Pons (tissue), 1 donor: ENCODE results near the gene KRTAP5-4.
"Not testable (repeated sequence)": the region's sequence is repeated elsewhere in the genome, so short reads cannot be mapped to it uniquely, and the experiment has no call there.

ENCODE experiments used
- DNase-seq: peaks from one replicate; pipeline ENCODE4 v3.0.0-alpha.2; 2016; ENCODE audit warnings: low spot score

Gene KRTAP5-4

GRCh38 chr11:1652771-1653540 lies 31.0 kb upstream of the KRTAP5-4 start:
- peak; percentile 33 for DNase-seq

DNA sequence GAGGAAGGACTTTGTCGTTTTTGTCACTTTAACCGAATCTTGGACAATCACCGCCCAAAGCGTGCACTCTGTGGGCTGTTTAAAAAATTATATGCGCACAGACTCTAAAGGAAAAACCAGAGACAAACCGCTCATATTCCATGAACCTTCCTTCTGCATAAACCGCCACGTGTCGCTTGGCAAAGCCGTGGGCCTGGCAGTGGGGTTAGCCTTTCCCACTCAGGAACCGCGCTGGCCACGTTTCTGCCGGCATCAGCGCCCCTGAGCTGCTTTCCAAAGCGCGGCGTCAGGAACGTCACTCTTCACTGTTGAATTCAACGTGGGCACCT lies 30.5 kb upstream of the KRTAP5-4 start:
- no peak for DNase-seq

DNA sequence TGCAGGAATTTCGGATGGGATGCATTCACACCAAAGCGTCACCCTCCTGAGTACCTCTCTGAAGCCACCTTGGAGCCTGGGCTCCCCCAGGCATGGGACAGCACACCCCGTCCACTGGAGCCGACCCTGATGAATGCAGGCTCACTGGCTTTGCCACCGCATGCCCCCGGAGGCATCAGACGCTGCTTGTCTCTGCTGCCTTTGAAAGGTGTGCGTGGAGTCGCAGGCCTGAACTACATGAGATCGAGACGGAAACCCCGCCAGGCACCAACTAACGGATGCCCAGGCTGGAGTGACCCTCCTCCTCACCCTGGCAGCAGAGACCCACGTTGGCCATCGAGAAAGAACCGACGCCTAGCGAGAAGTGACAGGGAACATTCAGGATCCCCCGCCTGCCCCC lies 30.1 kb upstream of the KRTAP5-4 start:
- no peak for DNase-seq

DNA sequence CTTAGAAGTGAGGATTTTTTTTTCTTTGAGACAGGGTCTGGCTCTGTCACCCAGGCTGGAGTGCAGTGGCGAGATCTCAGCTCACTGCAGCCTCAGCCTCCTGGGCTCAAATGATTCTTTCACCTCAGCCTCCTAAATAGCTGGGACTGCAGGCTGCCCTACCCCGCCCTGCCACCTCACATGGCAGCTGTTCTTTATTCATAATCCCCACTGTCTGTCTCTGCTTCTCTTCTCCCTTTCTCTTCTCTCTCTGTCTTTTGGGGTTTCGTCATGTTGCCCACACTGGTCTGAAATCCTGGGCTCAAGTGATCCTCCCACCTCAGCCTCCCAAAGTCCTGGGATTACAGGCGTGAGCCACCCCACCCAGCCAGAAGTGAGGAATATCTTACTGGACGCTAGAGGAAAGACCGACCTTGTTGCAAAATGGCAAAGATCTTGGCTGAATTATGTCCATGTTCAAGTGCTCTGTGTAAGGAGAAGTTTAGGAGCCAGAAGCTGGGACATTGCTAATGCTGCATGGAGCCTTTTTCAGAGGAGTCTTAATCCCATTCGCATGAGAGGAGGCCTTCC lies 29.6 kb upstream of the KRTAP5-4 start:
- no peak for DNase-seq

DNA sequence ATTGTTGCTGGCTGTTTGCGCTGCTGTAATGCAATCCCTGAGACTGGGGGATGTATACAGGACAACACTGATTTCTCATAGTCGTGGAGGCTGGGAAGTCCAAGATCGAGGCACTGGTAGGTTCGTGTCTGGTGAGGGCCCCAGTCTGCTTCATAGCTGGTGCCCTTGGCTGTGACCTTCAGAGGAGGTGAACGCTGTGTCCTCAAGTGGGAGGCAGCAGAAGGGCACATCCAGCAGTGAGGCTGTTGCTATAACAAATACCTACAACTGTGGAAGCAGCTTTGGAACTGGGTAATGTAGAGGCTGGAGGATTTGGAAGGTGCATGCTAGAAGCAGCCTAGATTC lies 29.0 kb upstream of the KRTAP5-4 start:
- DNase-seq, result no peak

DNA sequence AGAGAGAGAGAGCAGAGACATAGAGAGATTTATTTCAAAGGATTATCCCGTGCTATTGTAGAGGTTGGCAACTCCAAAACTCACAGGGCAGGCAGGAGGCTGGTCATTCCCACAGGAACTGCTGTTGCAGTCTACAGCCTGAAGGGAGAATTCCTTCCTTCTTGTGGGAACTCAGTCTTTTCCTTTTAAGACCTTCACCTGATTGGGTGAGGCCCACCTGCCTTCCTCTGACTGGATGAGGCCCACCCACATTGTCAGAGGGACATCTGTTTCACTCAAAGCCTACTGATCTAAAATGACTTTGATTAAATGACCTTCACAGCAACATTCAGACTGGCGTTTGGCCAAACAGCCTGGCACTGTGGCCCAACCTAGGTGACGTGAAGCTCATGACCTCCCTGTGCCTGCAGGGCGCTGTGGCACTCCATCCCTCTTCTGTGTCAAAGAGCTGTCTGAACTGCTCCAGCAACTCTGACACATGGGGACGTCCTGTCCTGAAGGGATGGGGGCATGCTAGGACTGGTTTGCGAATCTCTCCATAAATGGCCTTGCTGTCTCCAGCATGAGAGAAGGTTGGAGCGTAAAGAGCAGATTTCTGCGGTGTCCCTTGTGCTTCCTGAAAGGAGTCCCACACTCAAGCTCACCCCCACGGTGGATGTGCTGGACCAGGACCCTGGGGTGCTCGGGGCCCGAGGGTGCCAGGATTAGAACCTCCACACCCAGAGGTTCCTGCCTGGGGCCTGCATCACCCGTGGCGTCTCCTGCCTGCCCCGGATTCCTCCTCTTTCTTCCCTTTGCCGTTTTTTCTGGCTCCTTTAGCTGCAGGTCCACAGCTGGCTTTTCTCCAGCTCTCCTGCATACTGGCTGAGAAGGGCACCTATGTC lies 28.3 kb upstream of the KRTAP5-4 start:
- no peak for DNase-seq

- DNase-seq, result no peak
Measured at GRCh38 chr11:1648653-1649420, 26.9 kb upstream of the KRTAP5-4 start.

GRCh38 chr11:1647901-1648652 lies 26.1 kb upstream of the KRTAP5-4 start:
- DNase-seq, result no peak

DNA sequence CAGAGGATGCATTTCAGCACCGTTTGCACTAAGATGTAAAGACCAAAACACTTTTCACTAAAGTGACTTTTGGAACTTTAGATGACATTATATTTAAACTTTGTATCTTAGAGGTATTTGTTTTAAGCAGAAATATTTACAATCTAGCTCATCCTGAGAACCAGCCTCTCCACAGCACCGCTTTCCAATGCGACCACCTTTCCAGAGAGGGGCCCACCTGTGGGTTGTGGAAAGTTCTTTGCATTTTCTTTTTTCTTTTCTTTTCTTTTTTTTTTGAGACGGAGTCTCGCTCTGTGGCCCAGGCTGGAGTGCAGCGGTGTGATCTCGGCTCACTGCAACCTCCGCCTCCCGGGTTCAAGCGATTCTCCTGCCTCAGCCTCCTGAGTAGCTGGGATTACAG lies 24.6 kb upstream of the KRTAP5-4 start:
- not testable (repeated sequence) for DNase-seq

DNA sequence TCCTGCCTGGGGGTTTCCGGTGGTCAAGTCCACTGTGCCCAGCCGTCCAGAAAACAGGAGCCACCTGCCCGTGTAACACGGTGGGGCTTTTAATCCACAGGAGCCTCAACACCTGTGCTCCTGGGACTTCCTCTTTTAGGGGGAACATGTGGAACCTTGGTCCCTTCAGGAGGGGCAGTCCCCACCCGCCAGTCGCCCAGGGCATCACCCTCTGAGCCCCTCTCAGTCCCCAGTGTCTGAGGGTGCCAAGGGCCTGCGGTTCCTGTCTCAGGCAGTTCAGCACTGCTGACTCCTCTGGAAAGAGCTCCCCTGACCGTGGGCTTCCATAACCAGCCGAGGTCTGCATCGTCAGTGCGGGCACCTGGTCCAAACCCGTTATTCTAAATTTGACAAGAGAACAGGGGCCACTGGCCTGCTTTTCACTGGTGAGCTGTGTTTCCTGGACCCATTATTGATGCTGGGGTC lies 23.5 kb upstream of the KRTAP5-4 start:
- no peak for DNase-seq

DNA sequence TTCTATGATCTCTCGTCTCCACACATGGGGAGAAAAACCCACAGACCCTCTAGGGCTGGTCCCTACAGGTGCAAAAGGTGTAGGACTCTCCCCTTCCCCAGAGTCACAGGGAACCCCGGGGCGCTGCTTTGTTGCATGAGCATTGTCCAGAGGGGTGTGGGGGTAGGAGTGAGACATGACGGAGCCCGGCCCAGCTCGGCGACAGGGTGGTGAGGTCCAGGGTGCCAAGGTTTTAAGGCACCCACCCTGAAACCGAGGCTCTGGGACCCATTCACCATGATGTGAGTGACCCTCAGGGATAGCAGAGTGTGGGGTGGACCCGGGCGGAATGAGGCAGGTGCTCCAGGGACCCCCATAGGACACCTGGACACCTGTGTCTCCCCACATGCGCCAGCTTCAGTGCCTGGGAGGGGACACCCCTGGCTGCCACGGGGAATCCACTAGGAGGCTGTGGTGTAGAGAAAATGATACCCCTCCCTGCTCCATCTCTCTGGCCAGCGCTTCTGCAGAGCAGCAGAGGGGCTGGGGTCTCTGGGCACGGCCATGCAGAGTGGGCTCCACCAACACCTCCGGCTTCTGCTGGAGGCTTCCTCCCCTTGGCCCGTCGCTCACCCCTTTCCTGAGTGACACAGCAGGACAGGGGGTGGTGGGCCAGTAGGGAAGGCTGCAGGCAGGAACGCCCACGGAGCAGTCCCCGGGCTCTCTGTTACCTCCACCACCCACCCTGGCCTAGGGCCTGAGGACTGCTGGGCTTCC lies 22.8 kb upstream of the KRTAP5-4 start:
- DNase-seq, result no peak

DNA sequence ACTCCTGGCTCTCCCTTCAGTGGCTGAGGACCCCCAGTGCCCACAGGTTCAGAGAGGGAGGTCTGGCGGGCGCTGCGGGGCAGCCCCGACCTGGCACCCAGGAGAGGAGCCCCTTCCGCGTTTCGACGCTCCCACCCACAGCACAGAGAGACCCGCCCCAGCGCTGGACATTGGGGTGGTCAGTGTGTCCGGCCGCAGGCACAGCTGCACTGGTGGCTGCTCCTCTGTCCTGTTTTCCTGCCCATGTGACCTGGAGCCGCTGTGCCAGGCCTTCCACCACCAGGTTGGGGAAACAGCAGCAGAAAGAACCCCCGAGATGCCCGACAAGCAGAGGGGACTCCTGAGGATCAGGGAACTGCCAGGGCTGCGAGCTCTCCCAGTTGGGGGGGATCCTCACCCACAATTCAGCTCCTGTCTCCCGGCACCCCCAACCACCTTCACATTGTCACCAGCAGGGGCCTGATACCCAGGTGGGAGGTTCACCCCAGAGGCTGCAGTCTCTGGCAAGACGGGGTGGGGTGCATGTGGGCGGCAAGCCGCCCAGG lies 21.3 kb upstream of the KRTAP5-4 start:
- DNase-seq, result no peak

GRCh38 chr11:1642288-1643145 lies 20.6 kb upstream of the KRTAP5-4 start:
- no peak for DNase-seq

DNA sequence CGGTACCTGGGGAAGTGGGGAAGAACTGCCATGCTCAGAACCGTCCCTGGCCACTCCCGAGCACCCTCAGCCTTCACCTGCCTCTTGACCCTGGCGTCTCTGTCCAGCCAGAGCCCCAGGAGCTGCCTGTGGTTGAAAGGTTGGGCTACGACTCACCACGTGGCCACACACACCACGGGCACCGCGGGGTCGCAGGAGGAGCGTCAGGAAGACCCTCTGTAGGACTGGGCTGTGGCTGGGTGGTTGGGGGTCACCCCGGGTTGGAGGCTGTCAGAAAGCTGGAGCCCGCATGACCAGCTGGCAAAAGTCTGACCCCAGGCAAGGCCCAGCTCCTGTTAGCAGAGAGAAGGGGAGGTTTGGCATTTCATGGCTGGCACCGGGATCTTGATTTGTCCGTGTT lies 19.2 kb upstream of the KRTAP5-4 start:
- no peak for DNase-seq

DNA sequence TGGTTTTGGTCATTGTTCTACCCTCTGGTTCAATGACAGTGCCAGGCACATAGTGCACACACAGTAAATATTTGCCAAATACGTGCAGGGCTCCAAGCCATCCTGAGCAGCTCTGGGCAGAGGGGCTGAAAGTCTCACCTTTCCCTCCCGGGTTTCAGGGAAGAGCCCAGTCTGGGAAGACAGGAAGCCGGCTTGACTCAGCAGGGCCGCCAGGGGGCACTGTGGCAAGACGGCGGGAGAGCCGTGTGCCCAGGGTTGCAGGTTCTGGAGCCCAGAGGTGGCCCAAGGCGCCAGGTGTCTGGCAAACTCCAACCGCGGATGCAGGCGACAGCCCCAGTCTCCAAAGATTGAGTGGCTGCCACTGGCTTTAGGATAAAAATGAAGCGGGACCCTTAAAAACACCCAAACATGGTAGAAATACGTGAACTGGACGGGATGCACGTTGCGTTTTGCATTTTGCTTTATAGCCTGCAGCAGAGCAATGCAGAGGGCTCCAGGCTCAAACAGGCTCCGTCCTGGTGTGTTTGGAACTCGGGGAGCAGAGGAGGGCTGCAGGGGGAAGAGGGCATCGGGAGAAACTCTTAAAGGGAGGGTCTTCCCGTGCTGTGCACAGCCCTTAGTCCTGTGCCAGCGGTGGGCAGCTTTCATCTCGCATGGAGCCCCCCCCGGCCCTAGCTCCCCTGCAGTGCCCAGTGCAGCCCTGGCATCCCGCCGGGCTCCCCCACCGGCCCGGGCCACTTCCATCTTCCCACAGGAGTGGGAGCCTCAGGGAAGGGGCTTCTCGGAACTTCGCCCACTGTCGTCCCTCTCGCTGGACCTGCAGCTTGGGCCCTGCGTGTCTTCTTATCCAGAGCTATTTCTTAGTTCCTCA lies 18.4 kb upstream of the KRTAP5-4 start:
- DNase-seq, result no peak

DNA sequence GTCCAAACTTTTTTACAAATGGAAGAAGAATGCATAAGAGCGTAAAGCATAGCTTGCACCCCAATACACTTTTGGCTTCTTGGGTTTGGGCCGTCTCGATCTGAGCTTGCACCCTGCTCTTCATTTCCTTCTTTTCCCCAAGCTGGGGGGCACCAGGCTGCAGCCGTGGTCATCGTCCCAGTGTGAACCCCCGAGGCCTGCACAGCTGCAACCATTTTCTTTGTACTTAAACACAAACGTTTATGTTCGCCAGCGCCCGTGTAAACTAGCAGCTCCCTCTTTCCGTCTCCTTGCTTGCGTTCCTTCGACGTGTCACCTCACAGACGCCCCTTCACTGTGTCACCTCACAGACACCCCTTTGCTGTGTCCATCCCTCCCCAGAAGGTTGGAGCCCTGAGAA lies 17.7 kb upstream of the KRTAP5-4 start:
- no peak for DNase-seq

DNA sequence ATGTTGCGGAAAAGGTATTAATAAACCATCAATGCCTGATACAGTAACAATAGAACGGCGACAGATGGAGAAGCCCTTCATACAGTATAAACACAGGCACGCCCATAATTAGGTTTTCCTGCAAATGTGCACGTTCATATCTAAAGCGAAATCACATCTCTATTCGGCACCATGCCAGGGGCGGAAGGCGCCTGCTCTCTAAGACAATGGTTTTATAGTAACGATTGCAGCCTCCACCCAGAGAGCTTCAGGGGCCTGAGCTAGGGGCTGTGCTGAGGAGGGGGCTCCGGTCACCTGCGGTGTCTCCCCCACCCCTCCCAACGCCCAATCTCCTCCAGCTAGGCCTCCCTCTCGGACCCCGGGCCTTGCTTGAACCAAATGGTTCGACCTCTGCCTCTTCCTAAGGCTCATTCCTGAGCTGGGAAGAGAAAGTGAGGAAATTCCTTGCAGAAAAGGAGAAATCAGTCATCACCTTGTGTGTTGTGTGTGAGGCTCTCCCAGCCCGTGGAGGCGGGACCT lies 17.2 kb upstream of the KRTAP5-4 start:
- no peak for DNase-seq

GRCh38 chr11:1638344-1638743 lies 16.4 kb upstream of the KRTAP5-4 start:
- no peak for DNase-seq
